ENCODE results near the gene MPZL2. TPM values are rescaled to one million over a fixed set of nuclear protein-coding genes. Genes with fewer than 3 reads are reported as not detected.

The MPZL2 gene
- polyA plus RNA-seq, 3 donors: 8.0 to 18.6 (median 14.2) TPM

DNA sequence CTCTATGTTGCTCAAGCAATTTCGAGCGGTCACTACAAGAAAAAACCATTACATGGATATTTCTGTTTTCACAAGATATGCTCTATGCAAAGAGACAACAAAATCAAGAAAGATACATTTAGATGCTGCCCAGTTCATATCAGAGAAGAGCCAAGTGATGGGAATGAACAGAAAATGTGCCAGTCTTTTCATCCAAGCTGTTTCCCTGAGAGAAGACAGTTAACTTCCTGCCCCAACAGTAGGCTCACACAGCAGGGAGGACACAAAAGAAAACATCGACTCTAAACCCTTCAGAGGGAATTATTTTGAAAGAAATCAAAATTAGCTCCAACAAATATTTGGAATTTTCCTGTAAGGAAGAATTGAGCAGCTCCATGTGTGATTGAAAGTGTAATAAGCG lies 50.9 kb downstream of the MPZL2 start:
- H3K79me2 ChIP-seq (ENCODE audit: insufficient read depth, low read length): peaks cover 84% of the 10 kb centered on the region
- WGBS (ENCODE audit: insufficient coverage): no CpG with 5 or more reads among the region's 4 CpGs
- H3K9ac ChIP-seq (ENCODE audit: insufficient read depth, low read length, poor library complexity, severe bottlenecking): no peak overlapping the region
- Mint-ChIP-seq H3K27ac (peak overlapping the region; percentile 88 to 95 (median 95)), H3K27me3 (ENCODE audit: low read depth in 3 of 3) (peaks cover 0 to 2% (median 1%) of the 10 kb centered on the region in 3 donors), H3K4me3 (peak overlapping the region; percentile 50 to 79), H3K4me1 (peaks cover 94% of the 10 kb centered on the region), H3K9me3 (peaks cover 0 to 2% (median 0%) of the 10 kb centered on the region in 7 donors), H3K36me3 (peaks cover 61 to 77% of the 10 kb centered on the region in 2 donors)
- H4K20me1 ChIP-seq (ENCODE audit: insufficient read depth, low read length): no peaks in the 10 kb centered on the region
- H3K27ac ChIP-seq (ENCODE audit: low read depth in 1 of 2, low read length in 2 of 2): peak overlapping the region; percentile 51 to 82
- H3K4me3 ChIP-seq (replicated peaks in 1 of 3; ENCODE audit: low read depth in 2 of 3, low read length in 3 of 3): peak overlapping the region in 1 of 3 experiments; percentile 82
- intact Hi-C loops (cut with micrococcal nuclease): loop anchor here (5.0 to 10.0 kb wide), 3 partner anchors 39 to 68 kb away; partner anchors contain the start of genes MPZL2 (in 1 of the 2) and MPZL3 (in 1 of the 2)
- no peaks in the 10 kb centered on the region for H3K9me3 ChIP-seq (replicated peaks in 1 of 2; ENCODE audit: control insufficient read depth in 1 of 2, insufficient read depth in 1 of 2, low read length in 2 of 2)
- H3K4me2 ChIP-seq (replicated peaks; ENCODE audit: extremely low read depth, low read length, poor library complexity, severe bottlenecking): peak overlapping the region; percentile 78
- peaks cover 41 to 44% of the 10 kb centered on the region in 2 donors for H3K36me3 ChIP-seq (replicated peaks in 1 of 2; ENCODE audit: control insufficient read depth in 1 of 2, insufficient read depth in 2 of 2, low read length in 2 of 2)
- no peak for DNase-seq
- TF ChIP-seq, protein P1, sequence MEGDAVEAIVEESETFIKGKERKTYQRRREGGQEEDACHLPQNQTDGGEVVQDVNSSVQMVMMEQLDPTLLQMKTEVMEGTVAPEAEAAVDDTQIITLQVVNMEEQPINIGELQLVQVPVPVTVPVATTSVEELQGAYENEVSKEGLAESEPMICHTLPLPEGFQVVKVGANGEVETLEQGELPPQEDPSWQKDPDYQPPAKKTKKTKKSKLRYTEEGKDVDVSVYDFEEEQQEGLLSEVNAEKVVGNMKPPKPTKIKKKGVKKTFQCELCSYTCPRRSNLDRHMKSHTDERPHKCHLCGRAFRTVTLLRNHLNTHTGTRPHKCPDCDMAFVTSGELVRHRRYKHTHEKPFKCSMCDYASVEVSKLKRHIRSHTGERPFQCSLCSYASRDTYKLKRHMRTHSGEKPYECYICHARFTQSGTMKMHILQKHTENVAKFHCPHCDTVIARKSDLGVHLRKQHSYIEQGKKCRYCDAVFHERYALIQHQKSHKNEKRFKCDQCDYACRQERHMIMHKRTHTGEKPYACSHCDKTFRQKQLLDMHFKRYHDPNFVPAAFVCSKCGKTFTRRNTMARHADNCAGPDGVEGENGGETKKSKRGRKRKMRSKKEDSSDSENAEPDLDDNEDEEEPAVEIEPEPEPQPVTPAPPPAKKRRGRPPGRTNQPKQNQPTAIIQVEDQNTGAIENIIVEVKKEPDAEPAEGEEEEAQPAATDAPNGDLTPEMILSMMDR (IDR thresholded peaks at IDR 0.05): no peak
- no peaks in the 10 kb centered on the region for H3K27me3 ChIP-seq (ENCODE audit: control insufficient read depth in 2 of 2, insufficient read depth in 2 of 2, low read length in 2 of 2)
- no peak overlapping the region for H2AFZ ChIP-seq (ENCODE audit: insufficient read depth, low read depth, low read length, poor library complexity, severe bottlenecking)
- peaks cover 89 to 97% of the 10 kb centered on the region in 2 donors for H3K4me1 ChIP-seq (ENCODE audit: control insufficient read depth in 1 of 2, insufficient read depth in 2 of 2, low read length in 2 of 2)

DNA sequence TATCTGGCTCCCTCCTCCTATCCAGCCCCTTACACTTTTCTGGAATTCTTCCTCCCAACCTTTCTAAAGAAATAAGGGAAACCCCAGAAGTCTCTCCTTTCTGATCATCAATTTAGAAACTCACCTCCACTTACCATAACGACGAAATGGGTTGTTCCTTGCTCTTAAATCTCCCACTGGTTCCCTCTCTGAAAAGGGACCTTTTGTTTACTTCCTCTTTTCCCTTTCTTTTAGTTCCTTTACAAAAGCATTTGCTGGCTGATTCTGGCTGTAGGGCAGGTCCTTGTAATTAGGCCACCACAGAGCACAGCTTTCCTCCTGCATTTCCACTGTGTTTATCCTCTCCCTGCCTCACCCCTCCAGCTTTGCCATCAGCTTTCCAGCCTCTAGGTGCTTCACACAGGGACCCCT lies 51.3 kb downstream of the MPZL2 start:
- Histone ChIP-seq H2AFZ (ENCODE audit: insufficient read depth, low read depth, low read length, poor library complexity, severe bottlenecking) (no peak overlapping the region), H3K27ac (ENCODE audit: low read depth in 1 of 2, low read length in 2 of 2) (peak overlapping the region; percentile 51 to 82), H3K79me2 (ENCODE audit: insufficient read depth, low read length) (peaks cover 84% of the 10 kb centered on the region), H3K36me3 (replicated peaks in 1 of 2; ENCODE audit: control insufficient read depth in 1 of 2, insufficient read depth in 2 of 2, low read length in 2 of 2) (peaks cover 45 to 48% of the 10 kb centered on the region in 2 donors), H4K20me1 (ENCODE audit: insufficient read depth, low read length) (no peaks in the 10 kb centered on the region), H3K4me1 (ENCODE audit: control insufficient read depth in 1 of 2, insufficient read depth in 2 of 2, low read length in 2 of 2) (peaks cover 89 to 97% of the 10 kb centered on the region in 2 donors), H3K27me3 (ENCODE audit: control insufficient read depth in 2 of 2, insufficient read depth in 2 of 2, low read length in 2 of 2) (no peaks in the 10 kb centered on the region), H3K4me3 (replicated peaks in 1 of 3; ENCODE audit: low read depth in 2 of 3, low read length in 3 of 3) (peak overlapping the region in 1 of 3 experiments; percentile 82), H3K9me3 (replicated peaks in 1 of 2; ENCODE audit: control insufficient read depth in 1 of 2, insufficient read depth in 1 of 2, low read length in 2 of 2) (no peaks in the 10 kb centered on the region), H3K4me2 (replicated peaks; ENCODE audit: extremely low read depth, low read length, poor library complexity, severe bottlenecking) (peak overlapping the region; percentile 78), H3K9ac (ENCODE audit: insufficient read depth, low read length, poor library complexity, severe bottlenecking) (no peak overlapping the region)
- Mint-ChIP-seq H3K36me3 (peaks cover 63 to 77% of the 10 kb centered on the region in 2 donors), H3K27me3 (ENCODE audit: low read depth in 3 of 3) (peaks cover 0 to 2% (median 1%) of the 10 kb centered on the region in 3 donors), H3K27ac (peak overlapping the region; percentile 88 to 95 (median 95)), H3K9me3 (peaks cover 0 to 4% (median 0%) of the 10 kb centered on the region in 7 donors), H3K4me1 (peaks cover 94% of the 10 kb centered on the region), H3K4me3 (peak overlapping the region; percentile 50 to 79)
- 0% methylated on average over 2 of the region's 2 CpGs for WGBS (ENCODE audit: insufficient coverage)
- peak in 2 of 3 donors; percentile 58 to 66 for DNase-seq
- intact Hi-C loops (cut with micrococcal nuclease): loop anchor here (5.0 to 10.0 kb wide), 3 partner anchors 40 to 68 kb away; partner anchors contain the start of genes MPZL2 (in 1 of the 2) and MPZL3 (in 1 of the 2)
- TF ChIP-seq, protein P1 (IDR thresholded peaks at IDR 0.05): no peak
